Gastroesophageal sphincter (tissue), 4 donors: ENCODE data around the gene MEMO1. TPM values are rescaled to one million over a fixed set of nuclear protein-coding genes. Genes with fewer than 3 reads are reported as not detected.

Experiments used
- ATAC-seq: fragments of 150-250 bp; one replicate; pipeline ENCODE4 v1.9.1; 2016; ENCODE audit warnings: mild to moderate bottlenecking, moderate library complexity
- H3K27ac ChIP-seq, 4 donors: fragments of 200-600 bp; sonication (generic) in 3 of 4; 1 replicate in 3 of 4; 2 replicates in 1 of 4; pipeline ENCODE4 v1.5.1; 2016 to 2019
- H3K27me3 ChIP-seq: fragments of 200-600 bp; sonication (generic); one replicate; pipeline ENCODE4 v1.5.1; 2019
- H3K36me3 ChIP-seq, 2 donors: fragments of 200-600 bp; sonication (generic); one replicate each; pipeline ENCODE4 v1.5.1; 2019; ENCODE audit warnings: control low read depth in 1 of 2
- H3K4me1 ChIP-seq, 3 donors: fragments of 200-600 bp; sonication (generic); 1 replicate in 2 of 3; 2 replicates in 1 of 3; pipeline ENCODE4 v1.5.1; 2016 to 2019; ENCODE audit warnings: control low read depth in 2 of 3
- H3K4me3 ChIP-seq, 2 donors: fragments of 200-600 bp; sonication (generic); one replicate each; pipeline ENCODE4 v1.5.1; 2019; ENCODE audit warnings: mild to moderate bottlenecking in 1 of 2, moderate library complexity in 1 of 2
- H3K9me3 ChIP-seq, 3 donors: fragments of 200-600 bp; sonication (generic); one replicate each; pipeline ENCODE4 v1.5.1; 2017 to 2019; ENCODE audit warnings: control low read depth in 2 of 3
- EP300 ChIP-seq: sonication (generic); formaldehyde crosslinking; IDR thresholded peaks from one replicate; pipeline ENCODE4 v1.6.1; 2017; ENCODE audit warnings: antibody characterized with exemption, mild to moderate bottlenecking
- POLR2A ChIP-seq, 2 donors: fragments of 450-650 bp; IDR thresholded peaks; one replicate each; pipeline ENCODE4 v1.6.1; 2017; ENCODE audit warnings: antibody characterized with exemption in 2 of 2, mild to moderate bottlenecking in 2 of 2, moderate library complexity in 1 of 2
- POLR2AphosphoS5 ChIP-seq: sonication (generic); formaldehyde crosslinking; IDR thresholded peaks from one replicate; pipeline ENCODE4 v1.6.1; 2017; ENCODE audit warnings: antibody characterized with exemption
- WGBS, 2 donors: methylation state at CpG; one replicate each; pipeline ENCODE4 v1.1.5; 2018; ENCODE audit warnings: low coverage in 1 of 2; 5-methylcytosine and 5-hydroxymethylcytosine counted together
- total RNA-seq, 4 donors: library from RNA; depleted of rRNA; stranded (reverse); fragments of >200 nt; gene quantifications; one replicate each; pipeline ENCODE4 v1.1.0, GENCODE V29; 2016
- TF ChIP-seq, protein P1 (sequence below), 4 experiments: fragments of 200-600 bp in 2 of 4; fragments of 450-650 bp in 2 of 4; sonication (generic) in 1 of 4; IDR thresholded peaks; one replicate each; pipeline ENCODE4 v1.5.1; 2017 to 2019; ENCODE audit warnings: antibody characterized with exemption in 4 of 4, mild to moderate bottlenecking in 2 of 4, moderate library complexity in 2 of 4

MEMO1 gene
- total RNA-seq, 4 donors from 2014 or later = 24.4 to 42.2 (median 30.9) TPM

DNA sequence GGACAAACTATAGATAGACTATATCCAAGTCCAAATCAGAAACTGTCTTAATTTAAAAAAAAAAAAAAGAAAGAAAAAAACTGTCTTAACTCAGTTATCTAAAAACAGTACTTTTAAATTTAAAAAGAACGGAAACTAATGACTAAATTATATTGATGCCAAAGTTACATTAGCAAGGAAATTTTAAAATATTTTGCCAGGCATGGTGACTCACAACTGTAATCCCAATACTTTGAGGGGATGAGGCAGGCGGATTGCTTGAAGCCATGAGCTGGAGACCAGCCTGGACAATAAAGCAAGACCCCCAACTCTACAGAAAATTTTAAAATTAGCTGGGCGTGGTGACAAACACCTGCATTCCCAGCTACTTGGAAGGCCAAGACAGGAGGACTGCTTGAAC, 30.9 kb downstream of the MEMO1 start:
- no peak overlapping the region for H3K27ac ChIP-seq
- TF ChIP-seq EP300 (no peak), POLR2A (IDR thresholded peaks at IDR 0.05) (no peak), POLR2AphosphoS5 (no peak)
- TF ChIP-seq, protein P1, sequence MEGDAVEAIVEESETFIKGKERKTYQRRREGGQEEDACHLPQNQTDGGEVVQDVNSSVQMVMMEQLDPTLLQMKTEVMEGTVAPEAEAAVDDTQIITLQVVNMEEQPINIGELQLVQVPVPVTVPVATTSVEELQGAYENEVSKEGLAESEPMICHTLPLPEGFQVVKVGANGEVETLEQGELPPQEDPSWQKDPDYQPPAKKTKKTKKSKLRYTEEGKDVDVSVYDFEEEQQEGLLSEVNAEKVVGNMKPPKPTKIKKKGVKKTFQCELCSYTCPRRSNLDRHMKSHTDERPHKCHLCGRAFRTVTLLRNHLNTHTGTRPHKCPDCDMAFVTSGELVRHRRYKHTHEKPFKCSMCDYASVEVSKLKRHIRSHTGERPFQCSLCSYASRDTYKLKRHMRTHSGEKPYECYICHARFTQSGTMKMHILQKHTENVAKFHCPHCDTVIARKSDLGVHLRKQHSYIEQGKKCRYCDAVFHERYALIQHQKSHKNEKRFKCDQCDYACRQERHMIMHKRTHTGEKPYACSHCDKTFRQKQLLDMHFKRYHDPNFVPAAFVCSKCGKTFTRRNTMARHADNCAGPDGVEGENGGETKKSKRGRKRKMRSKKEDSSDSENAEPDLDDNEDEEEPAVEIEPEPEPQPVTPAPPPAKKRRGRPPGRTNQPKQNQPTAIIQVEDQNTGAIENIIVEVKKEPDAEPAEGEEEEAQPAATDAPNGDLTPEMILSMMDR (IDR thresholded peaks at IDR 0.05) = no peak
- no peak overlapping the region for H3K4me3 ChIP-seq
- H3K36me3 ChIP-seq = no peaks in the 10 kb centered on the region
- H3K9me3 ChIP-seq = no peaks in the 10 kb centered on the region
- no peak for ATAC-seq
- no peaks in the 10 kb centered on the region for H3K27me3 ChIP-seq
- WGBS, 2 donors = 54 to 75% methylated on average over 3 of the region's 3 CpGs
- H3K4me1 ChIP-seq = peaks cover 0 to 17% (median 0%) of the 10 kb centered on the region in 3 donors

DNA sequence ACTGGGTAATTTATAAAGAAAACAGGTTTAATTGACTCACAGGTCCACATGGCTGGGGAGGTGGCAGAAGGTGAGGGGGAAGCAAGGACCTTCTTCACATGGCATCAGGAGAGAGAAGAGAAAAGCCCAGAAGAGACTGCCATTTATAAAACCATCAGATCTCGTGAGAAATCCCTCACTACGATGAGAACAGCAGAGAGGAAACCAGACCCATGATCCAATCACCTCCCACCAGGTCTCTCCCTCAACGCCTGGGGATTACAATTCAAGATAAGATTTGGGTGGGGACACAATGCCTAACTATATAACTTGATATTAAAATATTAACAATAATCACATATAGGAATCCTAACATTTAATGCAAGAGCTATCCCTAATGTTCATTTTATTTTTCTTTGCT, 31.8 kb downstream of the MEMO1 start:
- Histone ChIP-seq H3K4me3 (no peak overlapping the region), H3K27me3 (no peaks in the 10 kb centered on the region), H3K27ac (no peak overlapping the region), H3K9me3 (no peaks in the 10 kb centered on the region), H3K4me1 (peaks cover 0 to 17% (median 0%) of the 10 kb centered on the region in 3 donors), H3K36me3 (no peaks in the 10 kb centered on the region)
- ATAC-seq = no peak
- TF ChIP-seq EP300 (no peak), POLR2A (IDR thresholded peaks at IDR 0.05) (no peak), POLR2AphosphoS5 (no peak)
- TF ChIP-seq, protein P1 (IDR thresholded peaks at IDR 0.05) = no peak
- 89 to 93% methylated on average over 3 of the region's 3 CpGs for WGBS, 2 donors

DNA sequence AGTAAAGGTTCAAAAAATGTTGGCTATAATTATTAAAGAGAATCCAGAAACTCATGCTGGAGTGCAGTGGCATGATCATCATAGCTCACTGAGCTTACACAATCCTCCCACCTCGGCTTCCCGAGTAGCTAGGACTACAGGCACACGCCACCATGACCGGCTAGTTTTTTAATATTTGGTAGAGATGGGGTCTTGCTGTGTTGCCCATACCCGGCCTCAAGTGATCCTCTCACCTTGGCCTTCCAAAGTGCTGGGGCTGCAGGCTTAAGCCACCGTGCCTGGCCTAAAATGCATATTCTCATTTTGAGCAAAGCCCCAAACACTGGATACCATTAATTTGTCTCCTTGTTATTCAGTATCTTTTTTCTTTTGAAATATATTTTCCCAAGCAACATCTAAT, 32.4 kb downstream of the MEMO1 start:
- 95 to 100% methylated on average over 6 of the region's 6 CpGs for WGBS, 2 donors

DNA sequence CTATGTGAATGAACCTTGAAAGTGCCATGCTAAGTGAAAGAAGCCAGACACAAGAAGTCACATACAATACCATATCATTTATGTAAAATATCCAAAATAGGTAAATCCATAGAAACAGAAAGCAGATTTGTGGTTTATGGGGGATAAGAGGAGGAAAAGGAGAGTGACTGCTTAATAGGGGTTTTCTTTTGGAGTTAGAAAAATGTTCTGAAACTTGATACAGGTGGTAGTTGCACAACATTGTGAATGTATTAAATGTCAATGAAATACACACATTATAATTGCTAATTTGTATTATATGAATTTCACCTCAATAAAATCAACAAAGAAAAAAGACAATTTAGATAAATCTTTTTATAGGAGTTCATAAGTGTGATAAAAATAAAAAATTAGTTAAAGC, 37.1 kb downstream of the MEMO1 start:
- H3K4me3 ChIP-seq = no peak overlapping the region
- TF ChIP-seq, protein P1 (IDR thresholded peaks at IDR 0.05) = no peak
- TF ChIP-seq POLR2AphosphoS5 (no peak), EP300 (no peak), POLR2A (IDR thresholded peaks at IDR 0.05) (no peak)
- H3K9me3 ChIP-seq = no peaks in the 10 kb centered on the region
- no peaks in the 10 kb centered on the region for H3K27me3 ChIP-seq
- ATAC-seq = no peak
- no peaks in the 10 kb centered on the region for H3K36me3 ChIP-seq
- no peaks in the 10 kb centered on the region for H3K4me1 ChIP-seq
- no peak overlapping the region for H3K27ac ChIP-seq

More for the DNA sequence above, 32.4 kb downstream of the MEMO1 start:
- no peaks in the 10 kb centered on the region for H3K36me3 ChIP-seq
- H3K4me1 ChIP-seq = peaks cover 0 to 17% (median 0%) of the 10 kb centered on the region in 3 donors
- ATAC-seq = no peak
- TF ChIP-seq EP300 (no peak), POLR2A (IDR thresholded peaks at IDR 0.05) (no peak), POLR2AphosphoS5 (no peak)
- TF ChIP-seq, protein P1 (IDR thresholded peaks at IDR 0.05) = no peak
- H3K9me3 ChIP-seq = no peaks in the 10 kb centered on the region
- no peaks in the 10 kb centered on the region for H3K27me3 ChIP-seq
- no peak overlapping the region for H3K4me3 ChIP-seq
- H3K27ac ChIP-seq = no peak overlapping the region

DNA sequence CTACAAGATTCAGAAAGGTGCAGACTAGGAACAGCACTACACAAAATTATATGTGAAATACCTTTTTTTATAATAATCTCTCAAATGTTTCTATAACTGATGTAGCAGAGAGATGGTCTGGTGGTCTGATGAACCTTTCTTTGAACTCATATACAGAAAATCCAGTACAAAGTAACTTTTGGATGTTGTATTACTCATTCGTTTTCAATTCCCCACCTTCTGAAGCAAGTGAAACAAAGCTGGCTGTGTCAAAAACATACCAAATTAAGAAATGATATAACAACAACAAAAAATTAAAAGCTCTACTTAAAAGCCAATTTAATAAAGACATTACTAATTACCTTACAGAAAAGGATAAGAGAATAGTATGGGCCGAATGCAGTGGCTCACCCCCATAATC, 38.7 kb downstream of the MEMO1 start:
- no peak overlapping the region for H3K4me3 ChIP-seq
- WGBS, 2 donors = 78 to 95% methylated on average over 2 of the region's 2 CpGs

More for the DNA sequence above, 38.7 kb downstream of the MEMO1 start:
- no peak for ATAC-seq
- Histone ChIP-seq H3K9me3 (no peaks in the 10 kb centered on the region), H3K27me3 (no peaks in the 10 kb centered on the region), H3K36me3 (no peaks in the 10 kb centered on the region), H3K4me1 (no peaks in the 10 kb centered on the region), H3K27ac (no peak overlapping the region)
- TF ChIP-seq POLR2AphosphoS5 = no peak
- TF ChIP-seq EP300 = no peak
- TF ChIP-seq, protein P1 (IDR thresholded peaks at IDR 0.05) = no peak
- no peak for TF ChIP-seq POLR2A (IDR thresholded peaks at IDR 0.05)
